Skin of body (tissue), 2 donors: ENCODE measurements around the gene CDH6. TPM values are rescaled to one million over a fixed set of nuclear protein-coding genes. Genes with fewer than 3 reads are reported as not detected.

Experiments
- DNase-seq: peaks from one replicate; lab custom pipeline; 2025; lab: John Stamatoyannopoulos, UW
- total RNA-seq: library from RNA; depleted of rRNA; stranded (reverse); fragments of >200 nt; gene quantifications from one replicate; pipeline ENCODE4 v1.2.3, GENCODE V29; 2014

CDH6 gene
- total RNA-seq, 1 donor from 2014 or later: 6.9 TPM

DNA sequence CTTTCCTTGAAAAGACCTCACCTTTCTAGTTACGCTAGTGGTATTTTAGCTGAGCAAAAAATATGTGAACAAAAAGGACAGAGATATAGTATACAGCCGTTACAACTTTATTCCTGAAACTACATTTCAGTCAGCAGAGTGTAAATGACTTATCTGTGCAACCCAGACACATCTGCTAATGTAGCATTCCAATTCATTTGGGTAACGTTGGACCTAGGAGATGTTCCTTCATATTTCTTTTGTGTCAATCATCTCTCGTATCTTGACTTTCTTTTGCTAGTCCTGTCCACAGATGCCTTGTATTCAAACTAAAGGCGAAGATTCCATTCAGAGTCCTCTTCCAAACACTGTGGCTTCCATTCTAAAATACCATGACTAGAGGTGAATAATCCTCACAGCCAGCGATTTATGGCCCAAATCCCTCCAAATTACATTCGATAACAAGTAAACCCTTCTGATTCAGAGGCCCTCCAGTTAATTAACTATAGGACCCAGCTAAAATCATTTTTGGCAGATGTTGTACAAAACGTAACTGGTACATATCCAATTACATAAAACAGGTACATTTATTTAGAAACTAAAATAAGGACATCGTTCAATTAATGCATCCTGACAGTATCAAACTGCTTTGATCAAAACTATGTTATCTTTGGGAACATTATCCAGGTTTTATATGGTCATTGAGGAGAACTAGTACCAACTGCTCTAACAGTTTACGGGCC is 182.7 kb downstream of the CDH6 start:
- DNase-seq: no peak

GRCh38 chr5:31377274-31377946 is 183.9 kb downstream of the CDH6 start:
- DNase-seq: no peak

DNA sequence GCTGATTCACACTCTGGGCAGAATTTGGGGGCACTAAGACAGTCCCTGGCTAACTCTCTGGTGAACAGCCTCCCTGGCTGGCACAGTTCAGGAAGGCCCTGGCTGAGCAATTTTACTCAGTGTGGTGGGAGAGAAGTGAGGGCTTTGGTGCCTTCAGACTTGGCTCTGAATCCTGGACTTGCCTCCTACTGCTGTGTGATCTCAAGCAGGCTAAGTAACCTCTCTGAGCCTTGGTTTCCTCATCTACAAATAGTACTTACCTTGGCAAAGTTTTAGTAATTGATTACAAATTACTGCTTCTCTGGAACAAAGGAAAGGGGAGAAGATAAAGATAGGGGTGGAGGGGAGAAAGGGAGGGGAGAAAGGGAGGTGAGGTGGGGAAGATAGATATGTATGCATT is 184.7 kb downstream of the CDH6 start:
- DNase-seq: no peak
